Endothelial cell of umbilical vein (primary cell): ENCODE results near the gene BHLHE23. TPM values are rescaled to one million over a fixed set of nuclear protein-coding genes. Genes with fewer than 3 reads are reported as not detected.

ENCODE experiments used
- BruUV-seq: library from RNA; stranded (reverse); fragments of 400-500 nt; replicated peaks from 2 replicates; lab custom pipeline; 2021; lab: Mats Ljungman, UMichigan
- CTCF ChIA-PET: fragments of 300-600, 350-600 bp; sonication (Branson Sonifier 250); formaldehyde crosslinking; loops from one replicate; lab custom pipeline; 2021; ENCODE audit warnings: antibody characterized with exemption, inconsistent platforms; lab: Charles Lee
- POLR2A ChIA-PET: fragments of 300-600, 350-600 bp; sonication (Branson Sonifier 250); formaldehyde crosslinking; loops from one replicate; lab custom pipeline; 2021; ENCODE audit warnings: antibody characterized with exemption, inconsistent platforms; lab: Charles Lee
- DNase-seq: peaks from one replicate; pipeline ENCODE4 v3.0.0-alpha.2; 2011; ENCODE audit warnings: low read depth, low spot score
- FAIRE-seq: peaks from 2 replicates; lab custom pipeline; 2011; peaks lifted over from hg19 to GRCh38; lab: Jason Lieb, UNC
- H2AFZ ChIP-seq: 2 replicates; pipeline ENCODE4 v1.6.0; 2012; ENCODE audit warnings: low read depth, low read length, control low read depth, inconsistent platforms
- H3K27ac ChIP-seq: 2 replicates; pipeline ENCODE4 v1.5.1; 2011; ENCODE audit warnings: low read depth, mild to moderate bottlenecking, control low read depth, low read length, moderate library complexity; ENCODE audit not compliant: insufficient read depth
- H3K27me3 ChIP-seq, 2 experiments: 2 replicates each; pipeline versions ENCODE4 v1.6.0 to v1.6.1; 2011; ENCODE audit warnings: low read length in 2 of 2, mixed read lengths in 1 of 2; ENCODE audit not compliant: control insufficient read depth in 2 of 2, insufficient read depth in 2 of 2
- H3K36me3 ChIP-seq, 2 experiments: 2 replicates in 1 of 2; 3 replicates in 1 of 2; pipeline ENCODE4 v1.5.1; 2011; ENCODE audit warnings: low read length in 2 of 2, mild to moderate bottlenecking in 1 of 2, moderate library complexity in 1 of 2; ENCODE audit not compliant: control insufficient read depth in 2 of 2, insufficient read depth in 2 of 2; ENCODE audit errors: extremely low read depth in 1 of 2
- H3K4me1 ChIP-seq: 3 replicates; pipeline ENCODE4 v1.5.1; 2011; ENCODE audit warnings: mild to moderate bottlenecking, low read length; ENCODE audit not compliant: control insufficient read depth, insufficient read depth; ENCODE audit errors: extremely low read depth
- H3K4me2 ChIP-seq: 2 replicates; pipeline ENCODE4 v1.6.1; 2011; ENCODE audit warnings: low read length, control low read depth, mixed read lengths; ENCODE audit not compliant: insufficient read depth
- H3K4me3 ChIP-seq, 3 experiments: fragments of 200-600 bp in 1 of 3; sonication (generic), shearing (Covaris generic) in 1 of 3; replicated peaks in 1 of 3; 2 replicates each; pipeline ENCODE4 v1.5.1; 2011 to 2016; ENCODE audit warnings: control low read depth in 3 of 3, low read length in 3 of 3, mild to moderate bottlenecking in 2 of 3, inconsistent platforms in 1 of 3, low read depth in 1 of 3, moderate library complexity in 1 of 3; ENCODE audit not compliant: insufficient read depth in 1 of 3
- H3K79me2 ChIP-seq: 2 replicates; pipeline ENCODE4 v1.6.0; 2012; ENCODE audit warnings: low read length, inconsistent platforms; ENCODE audit not compliant: control insufficient read depth, insufficient read depth
- H3K9ac ChIP-seq: replicated peaks from 2 replicates; pipeline ENCODE3; 2011; ENCODE audit warnings: low read length, control low read depth; ENCODE audit not compliant: insufficient read depth; ENCODE audit errors: extremely low read depth
- H3K9me1 ChIP-seq: replicated peaks from 3 replicates; pipeline ENCODE4 v1.6.0; 2011; ENCODE audit warnings: mild to moderate bottlenecking, low read length; ENCODE audit not compliant: control insufficient read depth, insufficient read depth; ENCODE audit errors: extremely low read depth
- H3K9me3 ChIP-seq: replicated peaks from 2 replicates; pipeline ENCODE4 v1.5.1; 2012; ENCODE audit warnings: low read length, inconsistent platforms; ENCODE audit not compliant: control insufficient read depth, insufficient read depth
- H4K20me1 ChIP-seq: replicated peaks from 2 replicates; pipeline ENCODE3; 2011; ENCODE audit warnings: mild to moderate bottlenecking, low read length; ENCODE audit not compliant: control insufficient read depth, insufficient read depth; ENCODE audit errors: extremely low read depth
- CTCF ChIP-seq, 2 donors: IDR thresholded peaks; 1 replicate in 1 of 2; 2 replicates in 1 of 2; pipeline ENCODE4 v1.5.1; 2011; ENCODE audit warnings: low read length in 2 of 2, mild to moderate bottlenecking in 2 of 2, moderate library complexity in 2 of 2, control low read depth in 1 of 2, inconsistent platforms in 1 of 2, low read depth in 1 of 2; ENCODE audit not compliant: insufficient read depth in 1 of 2; ENCODE audit errors: extremely low read depth in 1 of 2
- EZH2 ChIP-seq: IDR thresholded peaks from 2 replicates; pipeline ENCODE4 v1.6.1; 2012; ENCODE audit warnings: borderline replicate concordance, low read depth, mild to moderate bottlenecking, moderate library complexity, low read length, inconsistent platforms; ENCODE audit not compliant: severe bottlenecking
- FOS ChIP-seq: IDR thresholded peaks from 2 replicates; pipeline ENCODE4 v1.6.1; 2011; ENCODE audit warnings: mild to moderate bottlenecking, low read length, moderate library complexity, borderline replicate concordance; ENCODE audit not compliant: insufficient read depth
- GATA2 ChIP-seq: IDR thresholded peaks from 2 replicates; pipeline ENCODE4 v1.7.0; 2011; ENCODE audit warnings: low read depth, mild to moderate bottlenecking, moderate library complexity, mixed read lengths, low read length; ENCODE audit not compliant: insufficient read length, insufficient read depth
- MYC ChIP-seq: IDR thresholded peaks from one replicate; pipeline ENCODE4 v1.6.1; 2011; ENCODE audit warnings: mild to moderate bottlenecking, low read depth, low read length
- POLR2AphosphoS5 ChIP-seq: IDR thresholded peaks from 2 replicates; pipeline ENCODE4 v1.6.1; 2012; ENCODE audit warnings: low read depth, mild to moderate bottlenecking, control low read depth, low read length, moderate library complexity; ENCODE audit not compliant: insufficient read depth
- dilution Hi-C: fragments of 300-500 bp; cut with MboI; formaldehyde crosslinking; loops from one replicate; pipeline ENCODE4 v1.15.0; 2019; ENCODE audit warnings: low sequenced_read_pairs; ENCODE audit not compliant: extremely low pct_ligation_motif_present
- intact Hi-C: fragments of 100-400 bp; cut with micrococcal nuclease; formaldehyde crosslinking; loops from one replicate; pipeline ENCODE4 v1.10.0; 2022
- polyA plus RNA-seq, 4 experiments: library from polyadenylated mRNA; depleted of rRNA in 3 of 4; stranded (reverse) in 3 of 4; unstranded in 1 of 4; fragments of >200 nt; gene quantifications; 2 replicates each; pipeline versions ENCODE4 v1.2.1 to v1.2.3, GENCODE V29; 2011 to 2012; ENCODE audit warnings: missing spikeins in 1 of 4
- total RNA-seq: library from RNA; stranded (reverse); gene quantifications from 2 replicates; pipeline ENCODE4 v1.2.3, GENCODE V29; 2021

Gene BHLHE23
- total and polyA plus RNA-seq, 2 donors (not counting 3 experiments of a cell fraction or from before 2014, with no cell fraction given) = not detected

- Histone ChIP-seq H3K27me3 (peaks cover 14 to 15% of the 10 kb centered on the region in 2 experiments), H3K9me1 (no peaks in the 10 kb centered on the region), H3K9me3 (no peaks in the 10 kb centered on the region), H3K27ac (no peak overlapping the region), H3K9ac (no peak overlapping the region), H3K4me2 (no peak overlapping the region), H3K36me3 (peaks cover 2 to 4% of the 10 kb centered on the region in 2 experiments), H3K4me3 (no peak overlapping the region), H4K20me1 (no peaks in the 10 kb centered on the region), H3K4me1 (no peaks in the 10 kb centered on the region), H2AFZ (no peak overlapping the region), H3K79me2 (no peaks in the 10 kb centered on the region)
- TF ChIP-seq CTCF (IDR thresholded peaks at IDR 0.05; ENCODE audit: extremely low read depth in 1 of 2, insufficient read depth in 1 of 2, low read depth in 1 of 2, low read length in 2 of 2) (no peak), POLR2AphosphoS5 (no peak), GATA2 (no peak), FOS (no peak), MYC (no peak), EZH2 (no peak)
- POLR2A ChIA-PET = no interaction called here
- BruUV-seq = no TSS peak
- DNase-seq (no peak), FAIRE-seq (no peak)
- CTCF ChIA-PET = no interaction called here
- intact Hi-C loops = no loop called here
- dilution Hi-C loops = no loop called here
These were observed 37.5 kb downstream of the BHLHE23 start for GRCh38 chr20:62969179-62969760.
